ENCODE data around the gene ZPBP. TPM values are rescaled to one million over a fixed set of nuclear protein-coding genes. Genes with fewer than 3 reads are reported as not detected.
"Not testable (repeated sequence)": the region's sequence is repeated elsewhere in the genome, so short reads cannot be mapped to it uniquely, and the experiment has no call there.

The ZPBP gene
- total RNA-seq, 1 donor = not detected

- TF ChIP-seq CTCF (IDR thresholded peaks at IDR 0.05; ENCODE audit: extremely low read depth, low read depth, low read length) = no peak
- Histone ChIP-seq H3K79me2 (ENCODE audit: insufficient read depth, low read length) (no peaks in the 10 kb centered on the region), H3K27ac (ENCODE audit: low read depth, low read length) (no peak overlapping the region), H2AFZ (ENCODE audit: low read length) (no peak overlapping the region), H3K27me3 (ENCODE audit: insufficient read depth, low read length) (no peaks in the 10 kb centered on the region), H3K36me3 (ENCODE audit: insufficient read depth, low read length) (no peaks in the 10 kb centered on the region), H3K4me1 (ENCODE audit: insufficient read depth, low read length) (no peaks in the 10 kb centered on the region), H3K9me3 (ENCODE audit: low read depth, low read length) (no peaks in the 10 kb centered on the region), H3K4me2 (ENCODE audit: insufficient read depth, low read length) (no peak overlapping the region), H3K4me3 (ENCODE audit: insufficient read depth, low read length) (no peak overlapping the region), H4K20me1 (ENCODE audit: insufficient read depth, low read length) (no peaks in the 10 kb centered on the region)
- DNase-seq (ENCODE audit: insufficient read length, low spot score, missing footprints) = no peak
These were observed 36.9 kb downstream of the ZPBP start for GRCh38 chr7:50056131-50056530.

GRCh38 chr7:50047716-50048115 is 45.3 kb downstream of the ZPBP start:
- no peaks in the 10 kb centered on the region for H3K9me3 ChIP-seq (ENCODE audit: low read depth, low read length)

GRCh38 chr7:50041165-50041564 is 51.9 kb downstream of the ZPBP start:
- H3K27ac ChIP-seq (ENCODE audit: low read depth, low read length); H3K36me3 ChIP-seq (ENCODE audit: insufficient read depth, low read length); H3K79me2 ChIP-seq (ENCODE audit: insufficient read depth, low read length); H3K4me3 ChIP-seq (ENCODE audit: insufficient read depth, low read length); H3K9me3 ChIP-seq (ENCODE audit: low read depth, low read length); H4K20me1 ChIP-seq (ENCODE audit: insufficient read depth, low read length); H3K27me3 ChIP-seq (ENCODE audit: insufficient read depth, low read length); H3K4me2 ChIP-seq (ENCODE audit: insufficient read depth, low read length); DNase-seq (ENCODE audit: insufficient read length, low spot score, missing footprints); H2AFZ ChIP-seq (ENCODE audit: low read length); H3K4me1 ChIP-seq (ENCODE audit: insufficient read depth, low read length): not testable (repeated sequence)

More at GRCh38 chr7:50047716-50048115, 45.3 kb downstream of the ZPBP start:
- H3K36me3 ChIP-seq (ENCODE audit: insufficient read depth, low read length) = no peaks in the 10 kb centered on the region
- H3K79me2 ChIP-seq (ENCODE audit: insufficient read depth, low read length) = no peaks in the 10 kb centered on the region
- no peak overlapping the region for H3K4me2 ChIP-seq (ENCODE audit: insufficient read depth, low read length)
- no peak for DNase-seq (ENCODE audit: insufficient read length, low spot score, missing footprints)
- H3K27me3 ChIP-seq (ENCODE audit: insufficient read depth, low read length) = no peaks in the 10 kb centered on the region
- no peaks in the 10 kb centered on the region for H4K20me1 ChIP-seq (ENCODE audit: insufficient read depth, low read length)
- H3K4me1 ChIP-seq (ENCODE audit: insufficient read depth, low read length) = no peaks in the 10 kb centered on the region
- H3K27ac ChIP-seq (ENCODE audit: low read depth, low read length) = no peak overlapping the region
- H3K4me3 ChIP-seq (ENCODE audit: insufficient read depth, low read length) = no peak overlapping the region
- no peak for TF ChIP-seq CTCF (IDR thresholded peaks at IDR 0.05; ENCODE audit: extremely low read depth, low read depth, low read length)
- H2AFZ ChIP-seq (ENCODE audit: low read length) = no peak overlapping the region

- H3K27ac ChIP-seq (ENCODE audit: low read depth, low read length) = no peak overlapping the region
- no peak overlapping the region for H2AFZ ChIP-seq (ENCODE audit: low read length)
- no peaks in the 10 kb centered on the region for H3K79me2 ChIP-seq (ENCODE audit: insufficient read depth, low read length)
- no peaks in the 10 kb centered on the region for H4K20me1 ChIP-seq (ENCODE audit: insufficient read depth, low read length)
- no peaks in the 10 kb centered on the region for H3K4me1 ChIP-seq (ENCODE audit: insufficient read depth, low read length)
- H3K9me3 ChIP-seq (ENCODE audit: low read depth, low read length) = no peaks in the 10 kb centered on the region
- no peak for DNase-seq (ENCODE audit: insufficient read length, low spot score, missing footprints)
- no peak for TF ChIP-seq CTCF (IDR thresholded peaks at IDR 0.05; ENCODE audit: extremely low read depth, low read depth, low read length)
- H3K4me3 ChIP-seq (ENCODE audit: insufficient read depth, low read length) = no peak overlapping the region
- H3K27me3 ChIP-seq (ENCODE audit: insufficient read depth, low read length) = no peaks in the 10 kb centered on the region
- H3K36me3 ChIP-seq (ENCODE audit: insufficient read depth, low read length) = no peaks in the 10 kb centered on the region
- no peak overlapping the region for H3K4me2 ChIP-seq (ENCODE audit: insufficient read depth, low read length)
These were observed 56.0 kb downstream of the ZPBP start for GRCh38 chr7:50037086-50037485.
